Mesendoderm (in vitro differentiated cells): Measurements from ENCODE around the gene NDUFS3. TPM values are rescaled to one million over a fixed set of nuclear protein-coding genes. Genes with fewer than 3 reads are reported as not detected.

Experiments
- DNase-seq: peaks from one replicate; pipeline ENCODE4 v3.0.0; 2013
- H2AK5ac ChIP-seq: 2 replicates; pipeline ENCODE4 v1.6.1; 2013; ENCODE audit warnings: low read length, inconsistent platforms
- H2BK120ac ChIP-seq: 2 replicates; pipeline ENCODE4 v1.6.1; 2013; ENCODE audit warnings: low read depth, mild to moderate bottlenecking, low read length, moderate library complexity, mixed read lengths
- H2BK15ac ChIP-seq: replicated peaks from 2 replicates; pipeline ENCODE4 v1.6.1; 2013; ENCODE audit warnings: low read depth, mild to moderate bottlenecking, moderate library complexity
- H2BK5ac ChIP-seq: 2 replicates; pipeline ENCODE4 v1.6.1; 2013; ENCODE audit warnings: low read length, inconsistent platforms
- H3K18ac ChIP-seq: 2 replicates; pipeline ENCODE4 v1.6.1; 2013; ENCODE audit warnings: mild to moderate bottlenecking, low read length, mixed read lengths
- H3K23ac ChIP-seq: one replicate; pipeline ENCODE4 v1.6.1; 2013; ENCODE audit warnings: low read length
- H3K27ac ChIP-seq: 2 replicates; pipeline ENCODE4 v1.5.1; 2013; ENCODE audit warnings: low read depth, mild to moderate bottlenecking, inconsistent platforms, low read length, moderate library complexity
- H3K27me3 ChIP-seq: 2 replicates; pipeline ENCODE4 v1.6.1; 2013; ENCODE audit warnings: low read length, control low read depth, mild to moderate bottlenecking, inconsistent platforms; ENCODE audit not compliant: insufficient read depth, poor library complexity
- H3K36me3 ChIP-seq: 2 replicates; pipeline ENCODE4 v1.6.1; 2013; ENCODE audit warnings: low read length, inconsistent platforms; ENCODE audit not compliant: control insufficient read depth, insufficient read depth
- H3K4ac ChIP-seq: one replicate; pipeline ENCODE4 v1.6.1; 2013; ENCODE audit warnings: low read depth, mild to moderate bottlenecking, low read length, moderate library complexity
- H3K4me1 ChIP-seq: 2 replicates; pipeline ENCODE4 v1.6.1; 2013; ENCODE audit warnings: low read depth, low read length, inconsistent platforms; ENCODE audit not compliant: control insufficient read depth
- H3K4me2 ChIP-seq: 2 replicates; pipeline ENCODE4 v1.6.1; 2013; ENCODE audit warnings: low read length
- H3K4me3 ChIP-seq: 2 replicates; pipeline ENCODE4 v1.5.1; 2013; ENCODE audit warnings: mild to moderate bottlenecking, low read length
- H3K56ac ChIP-seq: one replicate; pipeline ENCODE4 v1.6.1; 2013; ENCODE audit warnings: low read length
- H3K79me1 ChIP-seq: 2 replicates; pipeline ENCODE4 v1.6.1; 2013; ENCODE audit warnings: low read length, inconsistent platforms
- H3K79me2 ChIP-seq: 2 replicates; pipeline ENCODE4 v1.6.1; 2013; ENCODE audit warnings: mild to moderate bottlenecking, low read length; ENCODE audit not compliant: control insufficient read depth, insufficient read depth
- H3K9ac ChIP-seq: 2 replicates; pipeline ENCODE4 v1.6.1; 2013; ENCODE audit warnings: low read length, inconsistent platforms
- H4K5ac ChIP-seq: one replicate; pipeline ENCODE4 v1.6.1; 2013; ENCODE audit warnings: low read length
- H4K8ac ChIP-seq: one replicate; pipeline ENCODE4 v1.6.1; 2013; ENCODE audit warnings: low read depth, mild to moderate bottlenecking, control low read depth, low read length, moderate library complexity
- WGBS: extraction: QIAGEN DNeasy Blood & Tissue Kit; methylation state at CpG from one replicate; pipeline ENCODE4 v1.1.7; 2013; ENCODE audit warnings: low lambda C conversion rate, missing lambda C conversion rate; ENCODE audit not compliant: insufficient coverage; ENCODE audit errors: extremely low coverage; 5-methylcytosine and 5-hydroxymethylcytosine counted together
- small RNA-seq: library from polyadenylated mRNA; stranded (forward); fragments of <200 nt; extraction: miRNeasy Mini kit (QIAGEN cat#:217004); gene quantifications from one replicate; pipeline ENCODE3, GENCODE V24; 2013; ENCODE audit not compliant: insufficient read depth

NDUFS3 gene

GRCh38 chr11:47628026-47628425 is 49.2 kb downstream of the NDUFS3 start:
- H2BK5ac ChIP-seq: no peak overlapping the region
- no peak overlapping the region for H3K56ac ChIP-seq
- no peak overlapping the region for H4K5ac ChIP-seq
- no peak for DNase-seq
- no peak overlapping the region for H3K4me3 ChIP-seq
- no peaks in the 10 kb centered on the region for H3K4me1 ChIP-seq
- H3K23ac ChIP-seq: no peak overlapping the region
- H3K79me2 ChIP-seq: no peaks in the 10 kb centered on the region
- H3K27ac ChIP-seq: no peak overlapping the region
- no peak overlapping the region for H2AK5ac ChIP-seq
- WGBS: no CpG with 5 or more reads among the region's 4 CpGs
- no peak overlapping the region for H4K8ac ChIP-seq
- peaks cover 5% of the 10 kb centered on the region for H3K36me3 ChIP-seq
- no peak overlapping the region for H3K4ac ChIP-seq
- H3K79me1 ChIP-seq: no peaks in the 10 kb centered on the region
- no peak overlapping the region for H2BK15ac ChIP-seq
- H3K27me3 ChIP-seq: no peaks in the 10 kb centered on the region
- H2BK120ac ChIP-seq: no peak overlapping the region
- H3K4me2 ChIP-seq: no peak overlapping the region
- no peak overlapping the region for H3K9ac ChIP-seq
- H3K18ac ChIP-seq: no peak overlapping the region

DNA sequence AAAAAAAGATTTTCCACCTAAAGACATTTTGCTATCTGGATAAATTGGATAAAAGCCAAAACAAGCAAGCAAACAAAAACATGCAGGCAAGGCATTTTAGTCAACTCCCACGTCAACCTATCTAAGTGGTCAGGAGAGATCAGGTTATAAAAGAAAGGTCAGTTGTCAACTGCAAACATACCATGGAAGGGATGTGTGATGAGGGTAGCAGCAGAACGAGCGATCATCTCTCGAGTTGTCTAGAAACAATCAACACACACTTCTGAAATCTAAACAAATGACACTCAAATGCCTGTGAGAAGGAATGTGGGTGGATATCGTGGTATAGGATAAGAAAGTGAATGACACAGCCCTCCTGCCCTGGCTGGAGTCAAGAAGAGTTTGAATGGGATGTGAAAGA is 52.6 kb downstream of the NDUFS3 start:
- Histone ChIP-seq H2AK5ac (no peak overlapping the region), H3K9ac (no peak overlapping the region), H2BK120ac (no peak overlapping the region), H3K18ac (no peak overlapping the region), H3K27me3 (no peaks in the 10 kb centered on the region), H3K4ac (no peak overlapping the region), H3K36me3 (peaks cover 3% of the 10 kb centered on the region), H3K4me2 (no peak overlapping the region), H2BK15ac (no peak overlapping the region), H3K27ac (no peak overlapping the region), H2BK5ac (no peak overlapping the region), H3K79me1 (no peaks in the 10 kb centered on the region), H3K4me1 (no peaks in the 10 kb centered on the region), H3K56ac (no peak overlapping the region), H4K8ac (no peak overlapping the region), H4K5ac (no peak overlapping the region), H3K4me3 (no peak overlapping the region), H3K23ac (no peak overlapping the region), H3K79me2 (no peaks in the 10 kb centered on the region)
- no CpG with 5 or more reads among the region's 5 CpGs for WGBS
- no peak for DNase-seq

Small RNA genes lying within 50 kb of the gene (small RNA-seq; reads per million reads assigned to genes)
- gene RN7SL652P (not detected), gene RNU5E-10P (not detected)
